ENCODE results near the gene IGFLR1. TPM values are rescaled to one million over a fixed set of nuclear protein-coding genes. Genes with fewer than 3 reads are reported as not detected.
A peak's percentile ranks its signal among the peaks of the same experiment; 100 is the strongest.

Gene IGFLR1
- total and polyA plus RNA-seq, 10 donors = 16.5 to 64.7 (median 46.4) TPM

- H3K27ac ChIP-seq = peak overlapping the region in 2 of 8 donors; percentile 96 to 98
- H3K9me3 ChIP-seq = no peaks in the 10 kb centered on the region
- WGBS, 5 donors = 88 to 94% (median 90%) methylated on average over 13 of the region's 13 CpGs
- peaks cover 0 to 23% (median 4%) of the 10 kb centered on the region in 7 donors for H3K27me3 ChIP-seq (replicated peaks in 1 of 7)
- no peak for TF ChIP-seq POLR2A (IDR thresholded peaks at IDR 0.05)
- peaks cover 28 to 59% (median 45%) of the 10 kb centered on the region in 6 donors for H3K4me1 ChIP-seq
- intact Hi-C loops (cut with DNase I; ENCODE audit: low total_unique reads) = no loop called here
- H3K36me3 ChIP-seq = peaks cover 0 to 44% (median 29%) of the 10 kb centered on the region in 6 donors
- no peak overlapping the region for H3K4me3 ChIP-seq
- no peak for DNase-seq
Observed at GRCh38 chr19:35754370-35755130, 12.3 kb upstream of the IGFLR1 start.

- Histone ChIP-seq H3K9me3 (no peaks in the 10 kb centered on the region), H3K27me3 (replicated peaks in 1 of 7) (peaks cover 0 to 23% (median 4%) of the 10 kb centered on the region in 7 donors), H3K4me3 (no peak overlapping the region), H3K27ac (no peak overlapping the region), H3K36me3 (peaks cover 0 to 44% (median 29%) of the 10 kb centered on the region in 6 donors), H3K4me1 (peaks cover 30 to 59% (median 46%) of the 10 kb centered on the region in 6 donors)
- 89 to 99% (median 97%) methylated on average over 11 to 20 of the region's 20 CpGs for WGBS, 5 donors
- TF ChIP-seq POLR2AphosphoS5 (IDR thresholded peaks at IDR 0.05) (peak in 1 of 3 donors; percentile 44), CTCF (IDR thresholded peaks at IDR 0.05 in 8 of 11, conservative IDR thresholded peaks at IDR 0.05 in 3 of 11) (no peak)
- intact Hi-C loops (cut with DNase I; ENCODE audit: low total_unique reads) = no loop called here
- peak; percentile 37 for DNase-seq
Observed at GRCh38 chr19:35753634-35754369, 11.6 kb upstream of the IGFLR1 start.

GRCh38 chr19:35752746-35753350, 10.6 kb upstream of the IGFLR1 start:
- Histone ChIP-seq H3K4me3 (no peak overlapping the region), H3K9me3 (no peaks in the 10 kb centered on the region), H3K36me3 (peaks cover 0 to 44% (median 29%) of the 10 kb centered on the region in 6 donors), H3K4me1 (peaks cover 30 to 59% (median 46%) of the 10 kb centered on the region in 6 donors), H3K27ac (no peak overlapping the region), H3K27me3 (replicated peaks in 1 of 7) (peaks cover 0 to 23% (median 4%) of the 10 kb centered on the region in 7 donors)
- DNase-seq = peak; percentile 69
- TF ChIP-seq POLR2AphosphoS5 (IDR thresholded peaks at IDR 0.05) = peak in 1 of 3 donors; percentile 11
- TF ChIP-seq POLR2A (IDR thresholded peaks at IDR 0.05) = no peak
- WGBS, 5 donors = 96 to 98% (median 96%) methylated on average over 18 to 20 of the region's 20 CpGs
- intact Hi-C loops (cut with DNase I; ENCODE audit: low total_unique reads) = no loop called here

GRCh38 chr19:35751839-35752745, 9.8 kb upstream of the IGFLR1 start:
- TF ChIP-seq POLR2AphosphoS5 (IDR thresholded peaks at IDR 0.05) (no peak), CTCF (IDR thresholded peaks at IDR 0.05 in 8 of 11, conservative IDR thresholded peaks at IDR 0.05 in 3 of 11) (no peak), POLR2A (IDR thresholded peaks at IDR 0.05) (no peak)
- Histone ChIP-seq H3K27ac (no peak overlapping the region), H3K9me3 (no peaks in the 10 kb centered on the region), H3K36me3 (peaks cover 0 to 44% (median 29%) of the 10 kb centered on the region in 6 donors), H3K4me1 (peaks cover 30 to 61% (median 45%) of the 10 kb centered on the region in 6 donors), H3K4me3 (no peak overlapping the region), H3K27me3 (replicated peaks in 1 of 7) (peaks cover 0 to 21% (median 4%) of the 10 kb centered on the region in 7 donors)
- DNase-seq = peak; percentile 75
- WGBS, 5 donors = 86 to 95% (median 89%) methylated on average over 13 to 14 of the region's 14 CpGs
- intact Hi-C loops (cut with DNase I; ENCODE audit: low total_unique reads) = no loop called here
